ENCODE results near the gene KCNK4.

The KCNK4 gene

GRCh38 chr11:64284048-64284961 lies 6.8 kb upstream of the KCNK4 start, which contains the start of gene BAD:
Gene BAD, minus strand, starts transcription at chr11:64284665. Its CDS starts 297 bp downstream, at chr11:64284368.
- ATAC-seq (replicated peaks; ENCODE audit: extremely low read depth, poor library complexity, severe bottlenecking) = peak; percentile 81
- peak; percentile 78 to 86 for DNase-seq (ENCODE audit: low spot score in 2 of 2)
- Mint-ChIP-seq H3K4me1 (peaks cover 19% of the 10 kb centered on the region), H3K4me3 (peak within 1 kb of the TSS; percentile 87), H3K9me3 (no peaks in the 10 kb centered on the region), H3K27me3 (no peaks in the 10 kb centered on the region), H3K36me3 (ENCODE audit: insufficient read depth) (peaks cover 9% of the 10 kb centered on the region), H3K27ac (ENCODE audit: low read depth) (peak within 1 kb of the TSS; percentile 97)

- peak within 1 kb of the TSS; percentile 87 for H3K4me3 Mint-ChIP-seq
- no peaks in the 10 kb centered on the region for H3K27me3 Mint-ChIP-seq
- DNase-seq (ENCODE audit: low spot score in 2 of 2) (peak; percentile 91 to 96), ATAC-seq (replicated peaks; ENCODE audit: extremely low read depth, poor library complexity, severe bottlenecking) (peak; percentile 80)
- H3K9me3 Mint-ChIP-seq = no peaks in the 10 kb centered on the region
- peaks cover 9% of the 10 kb centered on the region for H3K36me3 Mint-ChIP-seq (ENCODE audit: insufficient read depth)
- peak within 1 kb of the TSS; percentile 97 for H3K27ac Mint-ChIP-seq (ENCODE audit: low read depth)
- H3K4me1 Mint-ChIP-seq = peaks cover 20% of the 10 kb centered on the region
Measured at GRCh38 chr11:64284962-64285884, 5.9 kb upstream of the KCNK4 start, which contains the start of gene GPR137. Gene GPR137, plus strand, starts transcription at chr11:64285848. Its CDS starts 677 bp downstream, at chr11:64286525.

GRCh38 chr11:64285885-64286800 lies 5.0 kb upstream of the KCNK4 start:
- H3K4me3 Mint-ChIP-seq = peak overlapping the region; percentile 87
- DNase-seq (ENCODE audit: low spot score in 2 of 2) (no peak), ATAC-seq (replicated peaks; ENCODE audit: extremely low read depth, poor library complexity, severe bottlenecking) (no peak)
- H3K27me3 Mint-ChIP-seq = peaks cover 9% of the 10 kb centered on the region
- H3K4me1 Mint-ChIP-seq = peaks cover 25% of the 10 kb centered on the region
- no peaks in the 10 kb centered on the region for H3K9me3 Mint-ChIP-seq
- H3K36me3 Mint-ChIP-seq (ENCODE audit: insufficient read depth) = peaks cover 9% of the 10 kb centered on the region
- peak overlapping the region; percentile 97 for H3K27ac Mint-ChIP-seq (ENCODE audit: low read depth)

GRCh38 chr11:64286801-64287159 lies 4.3 kb upstream of the KCNK4 start:
- Mint-ChIP-seq H3K4me3 (peak overlapping the region; percentile 87), H3K27me3 (peaks cover 9% of the 10 kb centered on the region), H3K27ac (ENCODE audit: low read depth) (peak overlapping the region; percentile 88), H3K36me3 (ENCODE audit: insufficient read depth) (peaks cover 6% of the 10 kb centered on the region), H3K9me3 (no peaks in the 10 kb centered on the region), H3K4me1 (peaks cover 25% of the 10 kb centered on the region)
- ATAC-seq (replicated peaks; ENCODE audit: extremely low read depth, poor library complexity, severe bottlenecking) = no peak
- DNase-seq (ENCODE audit: low spot score in 2 of 2) = no peak

- Mint-ChIP-seq H3K27ac (ENCODE audit: low read depth) (no peak overlapping the region), H3K36me3 (ENCODE audit: insufficient read depth) (peaks cover 6% of the 10 kb centered on the region), H3K4me3 (peak overlapping the region; percentile 23), H3K27me3 (peaks cover 17% of the 10 kb centered on the region), H3K4me1 (peaks cover 29% of the 10 kb centered on the region), H3K9me3 (no peaks in the 10 kb centered on the region)
- ATAC-seq (replicated peaks; ENCODE audit: extremely low read depth, poor library complexity, severe bottlenecking) (no peak), DNase-seq (ENCODE audit: low spot score in 2 of 2) (no peak)
Measured at GRCh38 chr11:64287676-64288352, 3.3 kb upstream of the KCNK4 start.

- H3K27me3 Mint-ChIP-seq = peaks cover 22% of the 10 kb centered on the region
- H3K9me3 Mint-ChIP-seq = no peaks in the 10 kb centered on the region
- peak overlapping the region; percentile 23 for H3K4me3 Mint-ChIP-seq
- H3K27ac Mint-ChIP-seq (ENCODE audit: low read depth) = no peak overlapping the region
- ATAC-seq (replicated peaks; ENCODE audit: extremely low read depth, poor library complexity, severe bottlenecking) (no peak), DNase-seq (ENCODE audit: low spot score in 2 of 2) (no peak)
- peaks cover 29% of the 10 kb centered on the region for H3K4me1 Mint-ChIP-seq
- H3K36me3 Mint-ChIP-seq (ENCODE audit: insufficient read depth) = peaks cover 6% of the 10 kb centered on the region
Measured at GRCh38 chr11:64288353-64288750, 2.8 kb upstream of the KCNK4 start.

GRCh38 chr11:64289002-64289564 lies 2.0 kb upstream of the KCNK4 start:
- peaks cover 29% of the 10 kb centered on the region for H3K27me3 Mint-ChIP-seq
- no peak overlapping the region for H3K27ac Mint-ChIP-seq (ENCODE audit: low read depth)
- H3K36me3 Mint-ChIP-seq (ENCODE audit: insufficient read depth) = peaks cover 6% of the 10 kb centered on the region
- H3K4me1 Mint-ChIP-seq = peaks cover 25% of the 10 kb centered on the region
- H3K4me3 Mint-ChIP-seq = no peak overlapping the region
- no peaks in the 10 kb centered on the region for H3K9me3 Mint-ChIP-seq
- ATAC-seq (replicated peaks; ENCODE audit: extremely low read depth, poor library complexity, severe bottlenecking) (no peak), DNase-seq (ENCODE audit: low spot score in 2 of 2) (no peak)

- Mint-ChIP-seq H3K9me3 (no peaks in the 10 kb centered on the region), H3K4me3 (peak overlapping the region; percentile 72), H3K27ac (ENCODE audit: low read depth) (no peak overlapping the region), H3K36me3 (ENCODE audit: insufficient read depth) (peaks cover 1% of the 10 kb centered on the region), H3K27me3 (peaks cover 45% of the 10 kb centered on the region), H3K4me1 (peaks cover 23% of the 10 kb centered on the region)
- DNase-seq (ENCODE audit: low spot score in 2 of 2) (no peak), ATAC-seq (replicated peaks; ENCODE audit: extremely low read depth, poor library complexity, severe bottlenecking) (no peak)
Measured at GRCh38 chr11:64290352-64291261, 495 bp upstream of the KCNK4 start.

- Mint-ChIP-seq H3K9me3 (no peaks in the 10 kb centered on the region), H3K27ac (ENCODE audit: low read depth) (no peak overlapping the region), H3K4me3 (peak overlapping the region; percentile 66), H3K4me1 (peaks cover 14% of the 10 kb centered on the region), H3K27me3 (peaks cover 58% of the 10 kb centered on the region), H3K36me3 (ENCODE audit: insufficient read depth) (no peaks in the 10 kb centered on the region)
- ATAC-seq (replicated peaks; ENCODE audit: extremely low read depth, poor library complexity, severe bottlenecking) (peak; percentile 48), DNase-seq (ENCODE audit: low spot score in 2 of 2) (no peak)
Measured at GRCh38 chr11:64291752-64292459, 804 bp downstream of the KCNK4 start.
